H9 (cell line): Measurements from ENCODE around the gene SYNGR1. TPM values are rescaled to one million over a fixed set of nuclear protein-coding genes. Genes with fewer than 3 reads are reported as not detected.

Source experiments
- DNase-seq: peaks from one replicate; pipeline ENCODE4 v3.0.0-alpha.2; 2017
- H2AFZ ChIP-seq: one replicate; pipeline ENCODE4 v1.6.1; 2013; ENCODE audit warnings: mild to moderate bottlenecking, low read length, control low read depth, moderate library complexity
- H2AK5ac ChIP-seq: 2 replicates; pipeline ENCODE4 v1.6.1; 2013; ENCODE audit warnings: low read length, control low read depth, mixed read lengths; ENCODE audit not compliant: insufficient read length
- H2BK120ac ChIP-seq: one replicate; pipeline ENCODE4 v1.6.1; 2013; ENCODE audit warnings: low read depth, mild to moderate bottlenecking, low read length, control low read depth, inconsistent platforms; ENCODE audit not compliant: poor library complexity, severe bottlenecking
- H2BK12ac ChIP-seq: 2 replicates; pipeline ENCODE4 v1.6.1; 2013; ENCODE audit warnings: low read length, control low read depth, mixed read lengths, low read depth; ENCODE audit not compliant: insufficient read length
- H2BK15ac ChIP-seq: 2 replicates; pipeline ENCODE4 v1.6.1; 2013; ENCODE audit warnings: low read depth, low read length, control low read depth
- H2BK20ac ChIP-seq: one replicate; pipeline ENCODE4 v1.6.1; 2013; ENCODE audit warnings: low read depth, mild to moderate bottlenecking, low read length, control low read depth, inconsistent platforms; ENCODE audit not compliant: poor library complexity, severe bottlenecking
- H2BK5ac ChIP-seq: 2 replicates; pipeline ENCODE4 v1.6.1; 2013; ENCODE audit warnings: low read length, control low read depth, mixed read lengths; ENCODE audit not compliant: insufficient read length
- H3K14ac ChIP-seq: 2 replicates; pipeline ENCODE4 v1.6.1; 2013; ENCODE audit warnings: low read length, control low read depth; ENCODE audit not compliant: insufficient read depth
- H3K18ac ChIP-seq: 2 replicates; pipeline ENCODE4 v1.6.1; 2013; ENCODE audit warnings: low read depth, mild to moderate bottlenecking, mixed read lengths, low read length, control low read depth; ENCODE audit not compliant: insufficient read length
- H3K23ac ChIP-seq: 2 replicates; pipeline ENCODE4 v1.6.1; 2013; ENCODE audit warnings: low read length, control low read depth, mixed read lengths, low read depth; ENCODE audit not compliant: insufficient read length
- H3K23me2 ChIP-seq: 2 replicates; pipeline ENCODE4 v1.6.1; 2013; ENCODE audit warnings: low read depth, mild to moderate bottlenecking, mixed read lengths, low read length, control low read depth; ENCODE audit not compliant: insufficient read length, poor library complexity, severe bottlenecking
- H3K27ac ChIP-seq: 2 replicates; pipeline ENCODE4 v1.5.1; 2013; ENCODE audit warnings: low read length, control low read depth, mixed read lengths, low read depth; ENCODE audit not compliant: insufficient read length
- H3K27me3 ChIP-seq: 2 replicates; pipeline ENCODE4 v1.6.1; 2013; ENCODE audit warnings: low read length, control low read depth, inconsistent platforms; ENCODE audit not compliant: insufficient read depth
- H3K4ac ChIP-seq: 2 replicates; pipeline ENCODE4 v1.6.1; 2013; ENCODE audit warnings: low read depth, mild to moderate bottlenecking, control low read depth, inconsistent platforms, low read length, moderate library complexity
- H3K4me1 ChIP-seq: 2 replicates; pipeline ENCODE4 v1.6.1; 2013; ENCODE audit warnings: low read length, control low read depth, inconsistent platforms; ENCODE audit not compliant: insufficient read depth
- H3K4me2 ChIP-seq: 2 replicates; pipeline ENCODE4 v1.6.1; 2013; ENCODE audit warnings: low read length, control low read depth, mixed read lengths; ENCODE audit not compliant: insufficient read length, insufficient read depth
- H3K56ac ChIP-seq: 2 replicates; pipeline ENCODE4 v1.6.1; 2013; ENCODE audit warnings: low read depth, mild to moderate bottlenecking, mixed read lengths, low read length, control low read depth; ENCODE audit not compliant: insufficient read length
- H3K79me1 ChIP-seq: 2 replicates; pipeline ENCODE4 v1.6.1; 2013; ENCODE audit warnings: low read depth, mild to moderate bottlenecking, moderate library complexity, low read length, control low read depth, inconsistent platforms; ENCODE audit not compliant: insufficient read depth, poor library complexity, severe bottlenecking
- H3K79me2 ChIP-seq: 2 replicates; pipeline ENCODE4 v1.6.1; 2013; ENCODE audit warnings: low read length, control low read depth, inconsistent platforms; ENCODE audit not compliant: insufficient read depth
- H3K9ac ChIP-seq: 2 replicates; pipeline ENCODE4 v1.6.1; 2013; ENCODE audit warnings: low read length, control low read depth, mixed read lengths; ENCODE audit not compliant: insufficient read length; ENCODE audit errors: extremely low read depth
- H3K9me3 ChIP-seq: one replicate; pipeline ENCODE4 v1.6.1; 2013; ENCODE audit warnings: low read depth, low read length, inconsistent platforms; ENCODE audit not compliant: control insufficient read depth
- H3T11ph ChIP-seq: one replicate; pipeline ENCODE4 v1.6.1; 2013; ENCODE audit warnings: mild to moderate bottlenecking, low read length, control low read depth, inconsistent platforms
- H4K20me1 ChIP-seq: one replicate; pipeline ENCODE4 v1.6.1; 2013; ENCODE audit not compliant: control insufficient read depth, insufficient read length, insufficient read depth
- H4K5ac ChIP-seq: 2 replicates; pipeline ENCODE4 v1.6.1; 2013; ENCODE audit warnings: low read depth, mild to moderate bottlenecking, mixed read lengths, low read length, control low read depth; ENCODE audit not compliant: insufficient read length
- H4K8ac ChIP-seq: replicated peaks from 2 replicates; pipeline ENCODE4 v1.6.1; 2013; ENCODE audit warnings: low read length, control low read depth, mixed read lengths, low read depth; ENCODE audit not compliant: insufficient read length
- H4K91ac ChIP-seq: 2 replicates; pipeline ENCODE4 v1.6.1; 2013; ENCODE audit warnings: low read depth, mild to moderate bottlenecking, moderate library complexity, mixed read lengths, low read length, control low read depth; ENCODE audit not compliant: insufficient read length
- H3K27ac Mint-ChIP-seq, 3 experiments: 2 replicates in 2 of 3; 3 replicates in 1 of 3; pipeline ENCODE4 v1.8.0; 2020 to 2021; ENCODE audit warnings: mixed read lengths in 3 of 3, mild to moderate bottlenecking in 1 of 3, moderate library complexity in 1 of 3
- H3K27me3 Mint-ChIP-seq: 2 replicates; pipeline ENCODE4 v1.8.0; 2021; ENCODE audit warnings: low read depth, mild to moderate bottlenecking, moderate library complexity, mixed read lengths
- H3K36me3 Mint-ChIP-seq, 3 experiments: 2 replicates in 2 of 3; 3 replicates in 1 of 3; pipeline ENCODE4 v1.8.0; 2020 to 2021; ENCODE audit warnings: low read depth in 3 of 3, mixed read lengths in 3 of 3; ENCODE audit not compliant: insufficient read depth in 1 of 3
- H3K4me1 Mint-ChIP-seq, 2 experiments: 2 replicates each; pipeline ENCODE4 v1.8.0; 2020; ENCODE audit warnings: mixed read lengths in 2 of 2
- H3K4me3 Mint-ChIP-seq, 2 experiments: 2 replicates in 1 of 2; 3 replicates in 1 of 2; pipeline ENCODE4 v1.8.0; 2020 to 2021; ENCODE audit warnings: mild to moderate bottlenecking in 2 of 2, mixed read lengths in 2 of 2, moderate library complexity in 1 of 2
- H3K9me3 Mint-ChIP-seq, 2 experiments: 2 replicates in 1 of 2; 3 replicates in 1 of 2; pipeline ENCODE4 v1.8.0; 2020; ENCODE audit warnings: mild to moderate bottlenecking in 2 of 2, mixed read lengths in 2 of 2, moderate library complexity in 1 of 2
- CTCF ChIP-seq: fragments of 200-600 bp; sonication (generic); conservative IDR thresholded peaks from 3 replicates; pipeline ENCODE4 v1.8.0; 2021; ENCODE audit warnings: antibody characterized with exemption, mild to moderate bottlenecking
- WGBS: extraction: QIAGEN DNeasy Blood & Tissue Kit; methylation state at CpG from one replicate; pipeline ENCODE4 v1.1.7; 2013; ENCODE audit warnings: missing lambda C conversion rate, low lambda C conversion rate, mixed read lengths; ENCODE audit not compliant: insufficient read length; ENCODE audit errors: extremely low coverage; 5-methylcytosine and 5-hydroxymethylcytosine counted together
- total RNA-seq: library from RNA; stranded (reverse); gene quantifications from 2 replicates; pipeline ENCODE4 v1.2.1, GENCODE V29; 2021

Gene SYNGR1
- total RNA-seq, 1 experiment from 2014 or later = 13.2 TPM

GRCh38 chr22:39422101-39422500, 72.3 kb downstream of the SYNGR1 start:
- H3K36me3 Mint-ChIP-seq = peaks cover 20 to 72% (median 57%) of the 10 kb centered on the region in 3 experiments
- Histone ChIP-seq H2AK5ac (no peak overlapping the region), H3K14ac (no peak overlapping the region), H4K8ac (no peak overlapping the region), H2BK20ac (no peak overlapping the region), H3K9me3 (no peaks in the 10 kb centered on the region), H3K27me3 (no peaks in the 10 kb centered on the region), H2BK5ac (no peak overlapping the region), H2AFZ (no peak overlapping the region), H3K4ac (no peak overlapping the region), H3K79me1 (no peaks in the 10 kb centered on the region), H3K79me2 (no peaks in the 10 kb centered on the region), H3K4me2 (no peak overlapping the region), H3K23me2 (no peaks in the 10 kb centered on the region), H3T11ph (no peak overlapping the region), H2BK120ac (no peak overlapping the region), H3K56ac (no peak overlapping the region), H3K18ac (no peak overlapping the region), H3K9ac (no peak overlapping the region), H3K23ac (no peak overlapping the region), H3K27ac (no peak overlapping the region), H4K20me1 (no peaks in the 10 kb centered on the region), H2BK15ac (no peak overlapping the region), H2BK12ac (no peak overlapping the region), H4K91ac (no peak overlapping the region), H3K4me1 (0 out of 2 replicates have a peak, but pooled peaks cover 2% of the 10 kb centered on the region), H4K5ac (no peak overlapping the region)
- no CpG with 5 or more reads among the region's 7 CpGs for WGBS
- TF ChIP-seq CTCF = no peak
- no peaks in the 10 kb centered on the region for H3K9me3 Mint-ChIP-seq
- no peak for DNase-seq
- no peak overlapping the region for H3K27ac Mint-ChIP-seq
- H3K4me1 Mint-ChIP-seq = peaks cover 9 to 12% of the 10 kb centered on the region in 2 experiments
- H3K4me3 Mint-ChIP-seq = no peak overlapping the region
- H3K27me3 Mint-ChIP-seq = no peaks in the 10 kb centered on the region
